ENCODE measurements around the gene EMILIN1.
A peak's percentile ranks its signal among the peaks of the same experiment; 100 is the strongest.

EMILIN1 gene

DNA sequence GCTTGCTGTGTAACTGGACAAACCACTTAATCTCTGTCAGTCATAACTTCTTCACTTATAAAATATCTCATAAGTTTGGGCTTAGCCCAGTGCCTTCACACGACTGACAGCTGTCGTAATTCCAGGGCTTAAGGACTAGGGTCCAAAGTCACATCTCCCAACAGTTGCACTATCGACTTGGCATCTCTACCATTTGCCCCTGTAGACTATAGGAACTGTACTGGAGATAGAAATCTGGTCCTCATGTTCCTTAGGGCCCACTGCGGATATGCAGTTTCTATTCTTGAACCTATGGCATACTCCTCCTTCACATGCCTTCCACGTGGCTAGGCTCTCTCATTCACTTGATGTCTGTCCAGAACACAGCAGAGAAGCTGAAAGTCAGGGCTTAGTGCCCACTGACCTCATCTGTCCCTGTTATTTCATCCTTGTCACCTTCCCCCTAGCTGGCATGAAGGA, 47.9 kb downstream of the EMILIN1 start:
- no peak for TF ChIP-seq Cebpa-rat (IDR thresholded peaks at IDR 0.05)
- H3K9me3 ChIP-seq (replicated peaks in 1 of 11) = no peaks in the 10 kb centered on the region
- peaks cover 19 to 32% (median 26%) of the 10 kb centered on the region in 11 experiments for H3K36me3 ChIP-seq
- peaks cover 0 to 35% (median 22%) of the 10 kb centered on the region in 11 experiments; a peak in 18 of 22 replicates for H4K20me1 ChIP-seq
- H3K4me1 ChIP-seq = no peaks in the 10 kb centered on the region; a peak in 1 of 20 replicates
- no peak overlapping the region for H3K4me2 ChIP-seq
- H3K27me3 ChIP-seq = peaks cover 19 to 36% (median 32%) of the 10 kb centered on the region in 11 experiments
- H3K27ac ChIP-seq = no peak overlapping the region
- no peak overlapping the region for H3K4me3 ChIP-seq
- H3K9ac ChIP-seq = no peak overlapping the region

DNA sequence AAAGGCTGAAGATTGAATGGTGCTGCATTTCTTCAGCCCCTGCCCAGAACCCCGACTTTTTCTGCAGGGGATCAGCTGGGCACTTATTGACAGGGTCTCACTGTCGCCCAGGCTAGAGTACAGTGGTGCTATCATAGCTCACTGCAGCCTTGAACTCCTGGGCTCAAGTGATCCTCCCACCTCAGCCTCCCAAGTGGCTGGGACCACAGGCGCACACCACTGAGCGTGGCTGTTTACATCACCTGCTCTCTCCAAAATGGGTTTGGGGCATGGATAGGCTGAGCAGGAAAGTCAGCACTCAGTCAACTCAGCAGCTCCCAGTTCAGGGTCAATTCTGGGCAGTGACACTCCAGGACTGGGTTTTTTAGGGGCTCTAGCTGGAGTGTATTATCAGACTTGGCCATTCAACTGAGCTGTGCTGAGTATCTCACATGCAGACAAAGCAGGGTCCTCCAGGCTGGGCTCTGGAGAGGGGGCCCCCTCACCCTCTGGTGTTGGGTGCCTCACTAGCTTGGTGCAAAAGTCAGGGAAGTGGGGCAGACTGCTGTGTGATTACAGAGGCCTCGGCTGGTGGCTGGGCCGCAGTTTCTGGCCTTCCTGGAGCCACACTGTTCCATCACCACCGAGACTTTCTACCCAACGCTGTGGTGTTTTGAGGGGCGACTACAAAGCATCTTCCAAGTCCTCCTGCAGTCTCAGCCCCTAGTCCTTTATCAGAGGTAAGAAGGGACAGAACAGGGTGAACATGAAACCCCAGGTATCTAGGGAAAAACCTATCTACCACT, 49.7 kb downstream of the EMILIN1 start:
- H3K4me2 ChIP-seq = no peak overlapping the region
- H3K9me3 ChIP-seq (replicated peaks in 1 of 11) = no peaks in the 10 kb centered on the region
- TF ChIP-seq Cebpa-rat (IDR thresholded peaks at IDR 0.05) = no peak
- peaks cover 12 to 53% (median 40%) of the 10 kb centered on the region in 11 experiments; a peak in 21 of 22 replicates for H4K20me1 ChIP-seq
- H3K4me3 ChIP-seq = no peak overlapping the region
- peaks cover 12 to 18% (median 15%) of the 10 kb centered on the region in 11 experiments for H3K27me3 ChIP-seq
- H3K36me3 ChIP-seq = peaks cover 37 to 50% (median 43%) of the 10 kb centered on the region in 11 experiments
- no peak overlapping the region for H3K9ac ChIP-seq
- H3K27ac ChIP-seq = no peak overlapping the region
- peaks cover 3 to 12% (median 8%) of the 10 kb centered on the region in 10 experiments for H3K4me1 ChIP-seq

DNA sequence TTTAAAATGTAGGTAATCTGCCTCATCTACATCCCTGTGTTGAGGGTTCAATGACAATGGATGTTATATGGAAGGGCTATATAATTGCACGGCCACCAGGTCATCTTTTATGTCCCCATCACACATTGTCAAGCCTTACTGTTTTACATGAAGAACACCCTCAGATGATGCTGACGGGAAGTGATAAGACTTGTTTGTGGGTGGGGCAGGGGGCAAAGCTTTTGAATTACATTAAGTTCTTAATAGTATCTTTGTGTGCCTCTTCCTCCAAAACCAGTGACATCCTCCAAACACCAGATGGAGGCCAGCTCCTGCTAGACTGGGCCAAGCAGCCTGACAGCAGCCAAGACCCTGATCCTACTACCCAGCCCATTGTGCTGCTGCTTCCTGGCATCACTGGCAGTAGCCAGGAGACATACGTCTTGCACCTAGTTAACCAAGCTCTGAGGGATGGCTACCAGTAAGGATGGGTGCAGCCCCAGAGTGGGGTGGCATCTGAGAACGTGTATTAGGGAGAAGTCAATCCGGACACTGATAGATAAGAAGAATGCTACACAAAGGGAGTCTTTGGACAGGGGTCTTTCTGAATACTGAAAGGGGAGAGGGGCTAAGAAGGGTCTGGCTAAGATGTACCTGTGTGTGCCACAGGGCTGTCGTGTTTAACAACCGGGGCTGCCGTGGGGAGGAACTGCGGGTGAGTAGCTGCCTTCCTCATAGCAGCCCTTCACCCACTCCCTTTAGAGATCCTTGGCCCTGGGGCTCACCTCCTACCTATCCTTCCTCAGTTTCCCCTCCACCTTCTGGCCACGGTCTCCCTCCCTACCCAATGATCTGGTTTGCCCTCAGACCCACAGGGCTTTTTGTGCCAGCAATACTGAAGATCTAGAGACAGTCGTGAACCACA, 50.5 kb downstream of the EMILIN1 start:
- peaks cover 20 to 61% (median 46%) of the 10 kb centered on the region in 11 experiments; a peak in 21 of 22 replicates for H4K20me1 ChIP-seq
- no peak overlapping the region for H3K27ac ChIP-seq
- peaks cover 4 to 10% (median 7%) of the 10 kb centered on the region in 11 experiments; a peak in 21 of 22 replicates for H3K27me3 ChIP-seq

DNA sequence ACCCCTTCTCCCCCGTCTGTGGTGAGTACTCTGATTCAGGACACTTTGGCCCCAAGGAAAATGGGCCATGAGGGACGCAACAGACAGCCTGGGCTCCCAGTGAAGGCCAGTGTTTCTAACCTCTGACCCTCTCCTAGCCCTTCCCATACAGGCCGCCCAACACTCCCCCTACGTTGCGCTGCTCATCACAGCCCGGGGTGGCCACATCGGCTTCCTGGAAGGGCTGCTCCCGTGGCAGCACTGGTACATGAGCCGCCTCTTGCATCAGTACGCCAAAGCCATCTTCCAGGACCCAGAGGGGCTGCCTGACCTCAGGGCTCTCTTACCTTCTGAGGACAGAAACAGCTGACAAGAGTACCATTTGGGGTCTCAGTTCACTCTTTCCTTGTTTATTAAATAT, 52.0 kb downstream of the EMILIN1 start:
- peaks cover 18 to 27% (median 22%) of the 10 kb centered on the region in 10 experiments for H3K4me1 ChIP-seq
- H3K27me3 ChIP-seq = no peaks in the 10 kb centered on the region
- H3K4me3 ChIP-seq = no peak overlapping the region
- no peak for TF ChIP-seq Cebpa-rat (IDR thresholded peaks at IDR 0.05)
- no peak overlapping the region for H3K9ac ChIP-seq
- no peak overlapping the region for H3K27ac ChIP-seq
- peaks cover 38 to 54% (median 44%) of the 10 kb centered on the region in 11 experiments for H3K36me3 ChIP-seq
- no peak overlapping the region for H3K4me2 ChIP-seq
- peaks cover 23 to 61% (median 47%) of the 10 kb centered on the region in 11 experiments; a peak in 21 of 22 replicates for H4K20me1 ChIP-seq
- H3K9me3 ChIP-seq (replicated peaks in 1 of 11) = no peaks in the 10 kb centered on the region

More for the DNA sequence above, 50.5 kb downstream of the EMILIN1 start:
- H3K4me2 ChIP-seq = no peak overlapping the region
- peaks cover 10 to 19% (median 14%) of the 10 kb centered on the region in 10 experiments for H3K4me1 ChIP-seq
- no peaks in the 10 kb centered on the region for H3K9me3 ChIP-seq (replicated peaks in 1 of 11)
- peaks cover 38 to 54% (median 44%) of the 10 kb centered on the region in 11 experiments for H3K36me3 ChIP-seq
- no peak overlapping the region for H3K9ac ChIP-seq
- H3K4me3 ChIP-seq = no peak overlapping the region
- no peak for TF ChIP-seq Cebpa-rat (IDR thresholded peaks at IDR 0.05)

DNA sequence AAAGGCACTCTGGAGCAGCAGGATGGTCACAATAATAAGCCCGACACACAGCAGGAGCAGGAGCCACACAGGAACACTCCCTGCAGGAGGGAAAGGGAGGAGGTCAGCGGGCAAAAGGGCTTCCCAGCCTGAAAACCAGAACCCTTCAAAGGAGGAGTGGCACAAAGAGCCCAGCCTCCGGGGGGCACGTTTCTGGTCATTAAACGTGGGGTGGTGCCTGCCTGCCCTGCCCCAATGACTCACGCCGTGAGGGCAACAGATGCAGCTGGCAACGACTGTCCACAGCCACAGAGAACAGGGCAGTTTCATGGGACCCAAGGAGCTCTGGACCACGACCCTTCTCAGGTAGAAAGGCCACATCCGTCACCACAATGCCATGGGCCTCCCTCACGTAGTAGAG, 53.0 kb downstream of the EMILIN1 start:
- no peak overlapping the region for H3K4me2 ChIP-seq
- no peak overlapping the region for H3K9ac ChIP-seq
- H3K27ac ChIP-seq = no peak overlapping the region
- no peaks in the 10 kb centered on the region for H3K27me3 ChIP-seq
- H3K9me3 ChIP-seq (replicated peaks in 1 of 11) = no peaks in the 10 kb centered on the region
- H3K36me3 ChIP-seq = peaks cover 38 to 54% (median 44%) of the 10 kb centered on the region in 11 experiments
- TF ChIP-seq Cebpa-rat (IDR thresholded peaks at IDR 0.05) = no peak
- no peak overlapping the region for H3K4me3 ChIP-seq
- H4K20me1 ChIP-seq = peaks cover 23 to 61% (median 47%) of the 10 kb centered on the region in 11 experiments; a peak in 21 of 22 replicates
- peaks cover 22 to 32% (median 26%) of the 10 kb centered on the region in 10 experiments for H3K4me1 ChIP-seq

DNA sequence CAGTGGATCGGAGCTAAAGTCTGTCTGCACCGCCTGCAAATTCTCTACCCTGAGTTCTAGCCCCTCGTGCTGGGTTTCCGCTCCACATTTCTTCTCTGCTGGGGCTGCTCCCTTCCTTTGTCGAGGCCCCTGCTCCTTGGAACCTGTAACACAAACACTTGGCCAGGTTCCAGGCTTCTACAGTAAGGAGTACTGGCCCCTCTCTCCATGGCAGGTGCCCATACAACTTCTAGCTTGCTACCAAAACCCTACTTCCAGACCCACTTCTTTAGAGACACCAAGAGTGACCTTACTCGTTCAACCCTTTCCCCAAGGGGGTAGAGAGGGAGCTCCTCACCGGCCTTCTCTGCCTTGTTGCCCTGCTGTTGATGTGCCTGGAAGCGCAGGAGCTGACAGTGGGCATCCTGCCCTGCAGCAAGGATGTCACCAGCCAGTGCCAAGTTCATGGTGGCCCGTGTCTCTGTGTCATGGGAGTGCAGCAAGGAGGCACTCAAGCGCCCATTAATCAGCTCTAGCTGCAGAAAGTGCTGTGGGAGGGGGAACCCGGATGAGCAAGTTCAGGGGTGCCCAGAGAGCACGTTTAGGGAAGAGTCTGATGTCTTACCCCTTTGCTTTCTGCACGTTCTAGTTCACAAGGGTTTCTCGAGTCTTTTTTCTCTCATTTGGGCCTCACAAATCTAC, 54.9 kb downstream of the EMILIN1 start:
- H4K20me1 ChIP-seq = peaks cover 23 to 55% (median 47%) of the 10 kb centered on the region in 11 experiments; a peak in 21 of 22 replicates
- H3K4me1 ChIP-seq = peaks cover 22 to 32% (median 26%) of the 10 kb centered on the region in 10 experiments
- H3K9me3 ChIP-seq (replicated peaks in 1 of 11) = no peaks in the 10 kb centered on the region
- peak overlapping the region in 9 of 11 experiments; percentile 84 to 94 (median 88); a peak in 14 of 22 replicates for H3K27ac ChIP-seq
- H3K4me2 ChIP-seq = peak overlapping the region; percentile 80 to 97 (median 91)
- H3K36me3 ChIP-seq = peaks cover 38 to 51% (median 44%) of the 10 kb centered on the region in 11 experiments
- H3K27me3 ChIP-seq = no peaks in the 10 kb centered on the region
- H3K4me3 ChIP-seq = peak overlapping the region; percentile 85 to 100 (median 95)
- no peak for TF ChIP-seq Cebpa-rat (IDR thresholded peaks at IDR 0.05)
- peak overlapping the region; percentile 86 to 98 (median 92) for H3K9ac ChIP-seq

DNA sequence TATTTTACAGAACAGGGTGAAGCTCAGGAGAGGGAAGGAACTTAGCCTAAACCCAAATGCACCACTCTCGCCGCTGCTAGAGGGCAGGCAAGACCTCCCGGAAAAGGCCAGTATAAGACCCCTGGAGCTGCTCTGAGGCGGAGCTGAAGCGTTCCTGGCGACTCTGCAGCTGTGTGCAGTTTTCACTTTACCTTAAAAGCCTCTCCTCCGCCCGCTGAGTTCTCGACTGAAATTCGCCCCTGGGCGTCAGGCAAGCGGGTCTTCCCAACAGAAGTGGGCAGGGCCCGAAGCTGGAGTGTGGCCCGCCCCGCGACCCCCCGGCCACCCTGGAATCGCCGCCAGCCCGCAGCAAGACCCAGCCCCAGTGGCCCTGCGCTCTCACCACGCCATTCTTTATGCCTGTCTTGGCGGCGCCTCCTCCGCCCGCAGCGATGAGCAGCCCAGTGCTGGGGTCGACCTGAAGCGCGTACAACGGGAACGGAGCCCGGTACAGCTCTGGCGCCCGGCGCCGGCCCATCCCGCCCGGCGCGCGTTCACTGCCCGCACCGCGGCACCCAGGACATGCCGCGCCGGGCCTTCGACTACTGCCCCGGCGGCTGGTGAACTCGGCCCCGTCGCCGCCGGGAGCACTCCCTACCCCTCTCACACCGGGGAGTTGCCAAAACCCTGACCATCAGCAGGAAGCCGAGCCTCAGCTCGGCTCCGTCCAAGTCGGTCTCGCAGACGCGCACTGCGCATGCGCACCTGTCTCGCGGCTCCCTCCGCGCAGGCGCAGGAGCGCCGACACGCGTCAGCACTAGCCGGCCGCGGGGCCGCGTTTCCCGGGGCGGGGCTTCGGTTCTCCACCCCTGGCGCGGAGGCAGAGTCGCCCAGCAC, 55.7 kb downstream of the EMILIN1 start, which contains the start of gene PREB:
Gene PREB (minus strand): TSS at position 732 of the 876 bp plus-strand sequence. CDS start 215 bp downstream, at position 517.
- H3K9ac ChIP-seq = peak within 1 kb of the TSS; percentile 86 to 98 (median 92)
- H3K9me3 ChIP-seq (replicated peaks in 1 of 11) = no peaks in the 10 kb centered on the region
- H3K27ac ChIP-seq = peak within 1 kb of the TSS; percentile 81 to 94 (median 88)
- peak within 1 kb of the TSS; percentile 85 to 100 (median 95) for H3K4me3 ChIP-seq
- H3K4me1 ChIP-seq = peaks cover 22 to 32% (median 26%) of the 10 kb centered on the region in 10 experiments
- TF ChIP-seq Cebpa-rat (IDR thresholded peaks at IDR 0.05) = no peak
- H3K36me3 ChIP-seq = peaks cover 38 to 43% (median 40%) of the 10 kb centered on the region in 11 experiments
- peaks cover 23 to 48% (median 45%) of the 10 kb centered on the region in 11 experiments; a peak in 21 of 22 replicates for H4K20me1 ChIP-seq
- peak within 1 kb of the TSS; percentile 80 to 97 (median 91) for H3K4me2 ChIP-seq
- H3K27me3 ChIP-seq = no peaks in the 10 kb centered on the region
